K562 (cell line): ENCODE measurements around the gene PLXNA2. TPM values are rescaled to one million over a fixed set of nuclear protein-coding genes. Genes with fewer than 3 reads are reported as not detected.

Experiments
- ATAC-seq: fragments of 200-7000 bp; cut with Tn5 transposase; 3 replicates; pipeline ENCODE4 v1.9.1; 2020; ENCODE audit warnings: moderate library complexity
- BruUV-seq: library from RNA; stranded (reverse); fragments of 400-500 nt; replicated peaks from 2 replicates; lab custom pipeline; 2021; lab: Mats Ljungman, UMichigan
- CTCF ChIA-PET: fragments of 300-600 bp; formaldehyde crosslinking; extraction: SDS; loops from one replicate; lab custom pipeline; 2021; ENCODE audit warnings: low intra/inter-chr PET ratio; lab: Yijun Ruan, JAX
- POLR2A ChIA-PET: fragments of 300-600, 350-650 bp; sonication (Branson Sonifier 250); formaldehyde crosslinking; extraction: SDS; loops from one replicate; lab custom pipeline; 2021; ENCODE audit warnings: antibody characterized with exemption, inconsistent platforms; lab: Yijun Ruan, JAX
- DNase-seq, 4 experiments: peaks; one replicate each; pipeline versions ENCODE4 v3.0.0 to v3.0.0-alpha.2; 2011 to 2018; ENCODE audit warnings: low spot score in 3 of 4, mixed read lengths in 3 of 4; ENCODE audit errors: extremely low read depth in 1 of 4
- FAIRE-seq: peaks from 2 replicates; lab custom pipeline; 2011; peaks lifted over from hg19 to GRCh38; lab: Jason Lieb, UNC
- H2AFZ ChIP-seq: 2 replicates; pipeline ENCODE4 v1.6.0; 2011; ENCODE audit warnings: low read depth, low read length, control low read depth, inconsistent platforms
- H3K27ac ChIP-seq: fragments of 200-600 bp; 3 replicates; pipeline ENCODE4 v1.8.0; 2011; ENCODE audit warnings: low read depth, mild to moderate bottlenecking, control low read depth, inconsistent platforms, low read length, moderate library complexity, mixed read lengths; ENCODE audit errors: extremely low read depth
- H3K27me3 ChIP-seq, 2 experiments: fragments of 300-600 bp in 1 of 2; 2 replicates in 1 of 2; 3 replicates in 1 of 2; pipeline versions ENCODE4 v1.6.0 to v1.8.0; 2011; ENCODE audit warnings: inconsistent platforms in 2 of 2, low read length in 2 of 2, mild to moderate bottlenecking in 1 of 2, mixed read lengths in 1 of 2, moderate library complexity in 1 of 2; ENCODE audit not compliant: control insufficient read depth in 2 of 2, insufficient read depth in 2 of 2
- H3K36me3 ChIP-seq: fragments of 300-600 bp; 3 replicates; pipeline ENCODE4 v1.8.0; 2011; ENCODE audit warnings: mild to moderate bottlenecking, low read length, inconsistent platforms; ENCODE audit not compliant: control insufficient read depth, insufficient read depth
- H3K4me1 ChIP-seq, 2 experiments: fragments of 200-600 bp in 1 of 2; replicated peaks in 1 of 2; 2 replicates in 1 of 2; 3 replicates in 1 of 2; pipeline versions ENCODE4 v1.5.1 to v1.8.0; 2011; ENCODE audit warnings: inconsistent platforms in 2 of 2, low read length in 2 of 2, mild to moderate bottlenecking in 1 of 2, mixed read lengths in 1 of 2, moderate library complexity in 1 of 2; ENCODE audit not compliant: control insufficient read depth in 2 of 2, insufficient read depth in 2 of 2
- H3K4me2 ChIP-seq: 2 replicates; pipeline ENCODE4 v1.6.1; 2011; ENCODE audit warnings: low read length, control low read depth, inconsistent platforms, mixed read lengths; ENCODE audit not compliant: insufficient read depth
- H3K4me3 ChIP-seq: fragments of 200-600 bp; sonication (generic), shearing (Covaris generic); 2 replicates; pipeline ENCODE4 v1.5.1; 2016; ENCODE audit warnings: control low read depth, inconsistent platforms
- H3K79me2 ChIP-seq: fragments of 200-600 bp; 3 replicates; pipeline ENCODE4 v1.8.0; 2011; ENCODE audit warnings: low read length, inconsistent platforms; ENCODE audit not compliant: control insufficient read depth, insufficient read depth
- H3K9ac ChIP-seq, 2 experiments: 2 replicates each; pipeline versions ENCODE4 v1.6.0 to v1.6.1; 2011; ENCODE audit warnings: low read depth in 2 of 2, low read length in 2 of 2, control low read depth in 1 of 2, inconsistent platforms in 1 of 2, mild to moderate bottlenecking in 1 of 2, mixed read lengths in 1 of 2; ENCODE audit not compliant: insufficient read depth in 1 of 2
- H3K9me1 ChIP-seq: one replicate; pipeline ENCODE4 v1.6.0; 2011; ENCODE audit warnings: inconsistent platforms, mild to moderate bottlenecking, low read length, moderate library complexity; ENCODE audit not compliant: control insufficient read depth, insufficient read depth
- H3K9me3 ChIP-seq: replicated peaks from 2 replicates; pipeline ENCODE4 v1.5.1; 2011; ENCODE audit warnings: low read depth, low read length, inconsistent platforms; ENCODE audit not compliant: control insufficient read depth, insufficient read depth
- H4K20me1 ChIP-seq: replicated peaks from 2 replicates; pipeline ENCODE4 v1.6.1; 2011; ENCODE audit warnings: low read length, inconsistent platforms, mixed read lengths; ENCODE audit not compliant: control insufficient read depth, insufficient read depth
- ATF1 ChIP-seq, 2 experiments: fragments of 450-650 bp in 1 of 2; IDR thresholded peaks; 2 replicates each; pipeline ENCODE4 v1.6.1; 2016; ENCODE audit warnings: missing compliant biosample characterization in 1 of 2, missing genetic modification characterization in 1 of 2
- FOXK1 ChIP-seq: sonication (generic); formaldehyde crosslinking; IDR thresholded peaks from 2 replicates; pipeline ENCODE4 v1.8.0; 2022; ENCODE audit warnings: missing genetic modification reagents, mild to moderate bottlenecking, borderline replicate concordance
- MYC ChIP-seq, 2 experiments: fragments of 250-450 bp in 1 of 2; sonication (Bioruptor Pico) in 1 of 2; IDR thresholded peaks; 2 replicates each; pipeline versions ENCODE4 v1.5.1 to v1.6.1; 2012 to 2021; ENCODE audit warnings: low read depth in 2 of 2, borderline replicate concordance in 1 of 2, improper control_type of control experiment in 1 of 2, low read length in 1 of 2, mild to moderate bottlenecking in 1 of 2, moderate library complexity in 1 of 2
- NFYB ChIP-seq: IDR thresholded peaks from 2 replicates; pipeline ENCODE4 v1.6.1; 2011; ENCODE audit warnings: mild to moderate bottlenecking, moderate library complexity; ENCODE audit not compliant: insufficient read length; ENCODE audit errors: extremely low read depth
- PRMT5 ChIP-seq: sonication (generic); formaldehyde crosslinking; IDR thresholded peaks from 2 replicates; pipeline ENCODE4 v1.5.0; 2020; ENCODE audit warnings: missing genetic modification reagents
- RCOR1 ChIP-seq, 2 experiments: IDR thresholded peaks; 2 replicates each; pipeline ENCODE4 v1.6.1; 2012; ENCODE audit warnings: low read depth in 2 of 2, low read length in 2 of 2, borderline replicate concordance in 1 of 2, improper control_type of control experiment in 1 of 2
- RUNX1 ChIP-seq: sonication (generic); IDR thresholded peaks from 2 replicates; pipeline ENCODE4 v1.6.1; 2016; ENCODE audit warnings: antibody characterized with exemption, low read depth
- SMAD1 ChIP-seq: fragments of 150-350 bp; IDR thresholded peaks from 2 replicates; pipeline ENCODE4 v1.6.1; 2014; ENCODE audit warnings: low read length, low read depth; ENCODE audit not compliant: partially characterized antibody
- STAT5A ChIP-seq: IDR thresholded peaks from 2 replicates; pipeline ENCODE4 v1.6.1; 2012; ENCODE audit warnings: low read length, inconsistent platforms, borderline replicate concordance
- TBP ChIP-seq: optimal IDR thresholded peaks from 2 replicates; pipeline ENCODE3; 2011; ENCODE audit warnings: low read depth, low read length, improper control_type of control experiment
- ZFP1 ChIP-seq: fragments of 450-650 bp; formaldehyde crosslinking; IDR thresholded peaks from 2 replicates; pipeline ENCODE4 v1.4.0; 2020; ENCODE audit warnings: mild to moderate bottlenecking, mixed read lengths
- ZNF217 ChIP-seq: sonication (generic); formaldehyde crosslinking; IDR thresholded peaks from 2 replicates; pipeline ENCODE4 v1.8.0; 2022; ENCODE audit warnings: mild to moderate bottlenecking, missing genetic modification reagents
- ZNF253 ChIP-seq: fragments of 250-450 bp; sonication (Bioruptor Pico); conservative IDR thresholded peaks from 2 replicates; pipeline ENCODE4 v1.6.1; 2021; ENCODE audit warnings: mild to moderate bottlenecking
- ZNF311 ChIP-seq: fragments of 250-450 bp; sonication (Bioruptor Pico); IDR thresholded peaks from 2 replicates; pipeline ENCODE4 v1.4.0; 2020; ENCODE audit warnings: mild to moderate bottlenecking, moderate library complexity
- WGBS: fragments of 100-300 bp; shearing (Covaris generic); methylation state at CpG from one replicate; pipeline ENCODE4 v1.1.6; 2016; ENCODE audit warnings: low coverage, mixed read lengths; ENCODE audit not compliant: insufficient coverage; ENCODE audit errors: missing lambda C conversion rate; 5-methylcytosine and 5-hydroxymethylcytosine counted together
- in situ Hi-C: fragments of 300-500 bp; cut with MboI; formaldehyde crosslinking; loops from 4 replicates; pipeline ENCODE4 v1.15.0; 2018; ENCODE audit warnings: inconsistent platforms, mixed read lengths
- intact Hi-C: fragments of 100-400 bp; cut with micrococcal nuclease; formaldehyde crosslinking; loops from 2 replicates; pipeline ENCODE4 v1.14.2; 2022
- polyA plus RNA-seq, 8 experiments: library from polyadenylated mRNA; depleted of rRNA in 4 of 8; stranded (reverse) in 5 of 8; unstranded in 3 of 8; fragments of >200 nt; fragmentation: Nextera tagmentation in 2 of 8; fragmentation: Illumina TruSeq in 1 of 8; extraction: Ambion mirVana in 2 of 8; extraction: Trizol in 1 of 8; gene quantifications; 2 replicates each; pipeline versions ENCODE4 v1.2.1 to v1.2.3, GENCODE V29; 2011 to 2014; ENCODE audit warnings: inconsistent platforms in 1 of 8, missing spikeins in 1 of 8
- total RNA-seq, 7 experiments: library from RNA; depleted of rRNA in 6 of 7; stranded (reverse); fragments of >200 nt in 6 of 7; fragmentation: Illumina TruSeq in 2 of 7; extraction: Trizol in 2 of 7; gene quantifications; 2 replicates each; pipeline versions ENCODE4 v1.2.1 to v1.2.3, GENCODE V29; 2011 to 2021; ENCODE audit warnings: low replicate concordance in 1 of 7
- TF ChIP-seq, protein P1 (sequence below): sonication (generic); formaldehyde crosslinking; IDR thresholded peaks from 2 replicates; pipeline ENCODE4 v1.8.0; 2022; ENCODE audit warnings: mild to moderate bottlenecking, missing genetic modification reagents
- TF ChIP-seq, protein P2 (sequence below), 2 experiments: fragments of 450-650 bp in 1 of 2; IDR thresholded peaks; 2 replicates each; pipeline ENCODE4 v1.6.1; 2011 to 2017; ENCODE audit warnings: low read depth in 2 of 2, antibody characterized with exemption in 1 of 2, borderline replicate concordance in 1 of 2, low read length in 1 of 2, mild to moderate bottlenecking in 1 of 2, mixed read lengths in 1 of 2; ENCODE audit not compliant: control insufficient read depth in 1 of 2

PLXNA2 gene
- total and polyA plus RNA-seq, 9 of the 15 experiments (the other 6 are each of a cell fraction or from before 2014, with no cell fraction given) = 0.01 to 1.3 (median 0.32) TPM

DNA sequence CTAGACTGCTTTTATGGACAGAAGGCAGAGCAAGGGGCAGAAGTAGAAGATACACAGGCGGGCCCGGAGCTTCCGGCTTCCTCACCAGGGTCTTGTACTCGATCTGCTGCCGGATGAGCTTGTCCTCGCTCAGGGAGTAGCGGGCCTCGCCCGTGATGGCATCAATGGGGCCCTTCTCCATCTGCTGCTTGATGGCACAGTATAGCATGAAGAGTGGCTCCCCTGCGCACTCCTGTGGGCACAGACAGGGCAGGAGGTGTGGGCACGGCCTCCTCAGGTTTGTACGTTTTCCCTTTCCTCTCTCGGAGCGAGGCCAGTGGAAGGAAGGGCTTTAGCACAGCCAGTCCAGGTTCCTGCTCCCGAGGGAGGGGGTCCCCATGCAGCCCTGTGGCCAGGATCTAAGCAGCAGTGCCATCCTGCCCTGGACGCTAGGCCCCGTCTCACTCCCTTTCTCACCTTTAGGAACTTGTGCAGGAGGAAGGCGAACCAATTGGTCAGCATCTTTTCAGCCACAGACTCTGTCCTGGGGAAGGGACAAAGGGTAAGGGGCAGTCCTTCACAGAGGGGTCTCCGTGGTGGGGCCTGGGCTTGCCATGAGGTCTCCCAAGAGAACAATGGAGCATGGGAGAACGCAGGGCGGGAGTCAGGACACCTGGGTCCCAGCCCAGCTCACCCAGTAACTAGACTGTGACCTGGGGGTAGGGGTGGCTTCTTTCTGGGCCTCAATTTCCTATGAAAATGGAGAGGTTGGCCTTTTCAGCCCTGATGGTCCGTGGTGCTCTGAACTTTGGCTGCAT, 204.4 kb downstream of the PLXNA2 start:
- peaks cover 18% of the 10 kb centered on the region; the same call in 1 of the 2 replicates for H4K20me1 ChIP-seq
- ChIA-PET POLR2A (interaction anchor here (1.1 kb wide), 1 partner anchor 10 kb away, joined by 6 read pairs; no protein-coding TSS in a partner anchor), CTCF (no interaction called here)
- in situ Hi-C loops = no loop called here
- no peaks in the 10 kb centered on the region for H3K36me3 ChIP-seq
- no peaks in the 10 kb centered on the region for H3K9me3 ChIP-seq
- no peak overlapping the region for H3K4me2 ChIP-seq
- H3K4me3 ChIP-seq = no peak overlapping the region
- FAIRE-seq (no peak), DNase-seq (no peak), ATAC-seq (no peak)
- peaks cover 5 to 13% of the 10 kb centered on the region in 2 experiments; a peak in 4 of 5 replicates for H3K4me1 ChIP-seq
- H3K27me3 ChIP-seq = peaks cover 41 to 73% of the 10 kb centered on the region in 2 experiments
- intact Hi-C loops = no loop called here
- no peak overlapping the region for H2AFZ ChIP-seq
- H3K9ac ChIP-seq = no peak overlapping the region
- no peaks in the 10 kb centered on the region for H3K9me1 ChIP-seq
- no peak overlapping the region for H3K27ac ChIP-seq
- BruUV-seq = no TSS peak
- H3K79me2 ChIP-seq = no peaks in the 10 kb centered on the region
- WGBS = 3% methylated on average over 22 of the region's 22 CpGs
- TF ChIP-seq FOXK1 (CRISPR knock-in tag) = no peak
- TF ChIP-seq ZNF253 = no peak
- TF ChIP-seq RUNX1 = no peak
- no peak for TF ChIP-seq ZNF217 (CRISPR knock-in tag)
- no peak for TF ChIP-seq SMAD1
- no peak for TF ChIP-seq NFYB
- TF ChIP-seq, protein P1, sequence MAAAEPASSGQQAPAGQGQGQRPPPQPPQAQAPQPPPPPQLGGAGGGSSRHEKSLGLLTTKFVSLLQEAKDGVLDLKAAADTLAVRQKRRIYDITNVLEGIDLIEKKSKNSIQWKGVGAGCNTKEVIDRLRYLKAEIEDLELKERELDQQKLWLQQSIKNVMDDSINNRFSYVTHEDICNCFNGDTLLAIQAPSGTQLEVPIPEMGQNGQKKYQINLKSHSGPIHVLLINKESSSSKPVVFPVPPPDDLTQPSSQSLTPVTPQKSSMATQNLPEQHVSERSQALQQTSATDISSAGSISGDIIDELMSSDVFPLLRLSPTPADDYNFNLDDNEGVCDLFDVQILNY (CRISPR knock-in tag) = no peak
- TF ChIP-seq, protein P2, sequence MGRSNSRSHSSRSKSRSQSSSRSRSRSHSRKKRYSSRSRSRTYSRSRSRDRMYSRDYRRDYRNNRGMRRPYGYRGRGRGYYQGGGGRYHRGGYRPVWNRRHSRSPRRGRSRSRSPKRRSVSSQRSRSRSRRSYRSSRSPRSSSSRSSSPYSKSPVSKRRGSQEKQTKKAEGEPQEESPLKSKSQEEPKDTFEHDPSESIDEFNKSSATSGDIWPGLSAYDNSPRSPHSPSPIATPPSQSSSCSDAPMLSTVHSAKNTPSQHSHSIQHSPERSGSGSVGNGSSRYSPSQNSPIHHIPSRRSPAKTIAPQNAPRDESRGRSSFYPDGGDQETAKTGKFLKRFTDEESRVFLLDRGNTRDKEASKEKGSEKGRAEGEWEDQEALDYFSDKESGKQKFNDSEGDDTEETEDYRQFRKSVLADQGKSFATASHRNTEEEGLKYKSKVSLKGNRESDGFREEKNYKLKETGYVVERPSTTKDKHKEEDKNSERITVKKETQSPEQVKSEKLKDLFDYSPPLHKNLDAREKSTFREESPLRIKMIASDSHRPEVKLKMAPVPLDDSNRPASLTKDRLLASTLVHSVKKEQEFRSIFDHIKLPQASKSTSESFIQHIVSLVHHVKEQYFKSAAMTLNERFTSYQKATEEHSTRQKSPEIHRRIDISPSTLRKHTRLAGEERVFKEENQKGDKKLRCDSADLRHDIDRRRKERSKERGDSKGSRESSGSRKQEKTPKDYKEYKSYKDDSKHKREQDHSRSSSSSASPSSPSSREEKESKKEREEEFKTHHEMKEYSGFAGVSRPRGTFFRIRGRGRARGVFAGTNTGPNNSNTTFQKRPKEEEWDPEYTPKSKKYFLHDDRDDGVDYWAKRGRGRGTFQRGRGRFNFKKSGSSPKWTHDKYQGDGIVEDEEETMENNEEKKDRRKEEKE (IDR thresholded peaks at IDR 0.05; ENCODE audit: borderline replicate concordance in 1 of 2, control insufficient read depth in 1 of 2, low read depth in 2 of 2, low read length in 1 of 2) = no peak
- TF ChIP-seq PRMT5 (CRISPR knock-in tag) = no peak
- no peak for TF ChIP-seq ZFP1 (CRISPR knock-in tag)
- no peak for TF ChIP-seq STAT5A
- no peak for TF ChIP-seq ATF1 (CRISPR knock-in tag; IDR thresholded peaks at IDR 0.05)
- no peak for TF ChIP-seq ATF1 (tag; IDR thresholded peaks at IDR 0.05)
- TF ChIP-seq RCOR1 (IDR thresholded peaks at IDR 0.05; ENCODE audit: borderline replicate concordance in 1 of 2, low read depth in 2 of 2, low read length in 2 of 2) = no peak
- no peak for TF ChIP-seq MYC (IDR thresholded peaks at IDR 0.05; ENCODE audit: low read depth, low read length)
- no peak for TF ChIP-seq MYC (CRISPR knock-in tag; IDR thresholded peaks at IDR 0.05; ENCODE audit: borderline replicate concordance, low read depth)
- no peak for TF ChIP-seq TBP
- no peak for TF ChIP-seq ZNF311 (CRISPR knock-in tag)
